ENCODE data around the gene HPSE2.

DNA sequence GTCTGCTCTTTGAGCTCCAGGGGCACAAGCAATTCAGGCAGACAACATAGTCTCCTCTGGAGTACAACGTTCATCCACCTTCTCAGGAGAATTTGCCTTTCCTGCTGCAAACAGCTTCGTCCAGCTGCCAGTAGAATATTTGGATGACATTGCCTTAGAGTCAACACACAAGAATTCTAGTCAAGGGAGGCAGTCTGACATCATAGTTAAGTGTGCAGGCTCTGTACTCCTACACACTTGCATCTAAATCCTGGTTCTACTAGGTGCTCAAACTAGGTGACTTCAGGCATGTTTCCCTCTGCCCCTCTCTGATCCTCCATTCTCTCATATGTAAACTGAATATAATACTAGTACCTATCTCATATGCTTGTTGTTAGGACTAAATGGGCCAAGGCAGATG is 314.8 kb downstream of the HPSE2 start:
- TF ChIP-seq CTCF (IDR thresholded peaks at IDR 0.05) (no peak), REST (IDR thresholded peaks at IDR 0.05; ENCODE audit: insufficient read depth in 1 of 2, low read depth in 2 of 2, low read length in 1 of 2) (no peak), SIN3A (IDR thresholded peaks at IDR 0.05; ENCODE audit: borderline replicate concordance, insufficient read depth, low read depth, low read length) (no peak)
